GF-D8 (cell line): Measurements from ENCODE around the gene PRRG2.

Experiments
- DNase-seq: peaks from one replicate; lab custom pipeline; 2025; lab: John Stamatoyannopoulos, UW

The PRRG2 gene

DNA sequence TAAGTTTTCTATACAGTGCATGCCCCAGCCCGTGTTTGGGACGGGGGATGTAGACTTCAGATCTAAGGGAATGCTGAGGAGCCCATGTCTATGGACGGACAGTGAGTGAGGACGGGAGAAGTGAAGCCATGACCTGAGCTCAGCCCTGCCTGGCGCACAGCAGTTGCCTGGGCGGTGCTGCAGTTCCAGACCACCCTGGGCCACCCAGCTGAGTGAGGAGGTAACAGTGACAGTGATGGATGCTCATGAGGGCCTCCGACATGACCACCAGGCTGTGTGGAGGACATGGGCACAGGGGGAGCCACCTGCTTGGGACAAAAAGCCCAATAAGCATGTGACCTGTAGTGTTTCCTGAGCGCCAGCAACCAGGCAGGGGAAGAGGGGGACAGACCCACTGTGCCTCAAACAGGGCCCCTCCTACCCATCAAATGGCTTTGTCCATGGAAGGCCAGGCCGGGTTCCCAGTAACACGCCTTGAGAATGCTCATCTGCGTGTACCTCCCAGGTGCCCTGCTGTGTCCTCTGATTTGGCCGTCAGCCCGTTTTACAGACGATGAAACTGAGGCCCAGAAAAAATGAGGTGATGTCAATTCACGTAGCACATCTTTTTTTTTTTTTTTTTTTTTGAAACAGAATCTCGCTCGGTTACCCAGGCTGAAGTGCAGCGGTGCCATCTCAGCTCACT, 23.3 kb upstream of the PRRG2 start:
- DNase-seq, result no peak

DNA sequence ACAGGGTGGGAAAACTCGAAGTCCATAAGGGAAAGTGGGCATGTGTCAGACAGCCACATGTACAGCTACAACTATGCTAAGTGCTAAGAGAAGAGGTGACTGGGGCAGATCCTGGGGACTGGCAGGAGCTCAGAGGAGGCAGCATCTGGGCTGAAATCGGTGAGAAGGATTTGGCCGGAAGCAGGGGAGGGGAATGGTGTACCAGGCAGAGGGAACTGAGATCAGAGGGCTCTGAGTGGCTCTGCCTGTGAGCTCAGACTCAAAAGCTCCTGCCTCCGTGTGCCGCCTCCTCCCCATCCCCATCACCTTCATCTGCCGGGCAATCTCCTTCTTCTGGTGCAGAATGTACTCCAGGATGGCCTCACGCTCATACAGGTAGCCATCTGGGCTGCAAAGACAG, 22.5 kb upstream of the PRRG2 start:
- no peak for DNase-seq

DNA sequence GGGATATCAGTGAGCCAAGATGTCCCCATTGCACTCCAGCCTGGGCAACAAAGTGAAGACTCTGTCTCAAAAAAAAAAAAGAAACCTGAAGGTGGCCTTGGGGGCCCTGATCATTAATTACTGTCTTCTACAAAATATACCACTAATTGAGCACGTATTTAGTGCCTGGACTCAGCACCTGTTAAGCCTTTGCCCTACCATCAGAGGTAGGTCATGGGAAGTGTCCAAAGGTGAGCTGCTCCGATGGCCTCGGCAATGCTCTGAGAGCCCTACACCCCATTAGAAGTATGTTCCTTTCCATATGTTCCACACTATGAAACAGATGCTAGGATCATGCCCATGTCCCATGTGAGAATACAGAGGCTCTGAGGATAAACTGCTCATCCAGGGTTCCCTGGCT, 21.7 kb upstream of the PRRG2 start:
- DNase-seq, result no peak

DNA sequence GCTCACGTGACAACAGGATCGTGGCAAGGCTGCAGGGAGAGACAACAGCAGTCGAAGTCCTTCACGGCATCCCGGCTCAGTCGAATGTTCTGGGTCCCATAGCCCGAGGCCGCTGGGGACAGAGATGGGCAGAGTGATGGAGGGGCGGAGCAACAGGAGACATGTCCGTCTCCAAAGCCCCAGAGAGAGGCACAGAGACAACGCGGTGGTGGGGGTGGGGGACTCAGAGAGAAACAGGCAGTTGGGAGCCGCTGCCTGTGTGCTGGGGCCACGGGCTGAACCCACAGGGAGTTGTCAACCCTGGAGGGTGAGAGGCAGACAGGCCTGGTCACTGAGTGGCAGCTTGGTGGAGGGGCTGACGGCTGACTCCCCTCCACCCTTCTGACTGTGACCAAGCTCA, 21.2 kb upstream of the PRRG2 start:
- DNase-seq, result no peak

DNA sequence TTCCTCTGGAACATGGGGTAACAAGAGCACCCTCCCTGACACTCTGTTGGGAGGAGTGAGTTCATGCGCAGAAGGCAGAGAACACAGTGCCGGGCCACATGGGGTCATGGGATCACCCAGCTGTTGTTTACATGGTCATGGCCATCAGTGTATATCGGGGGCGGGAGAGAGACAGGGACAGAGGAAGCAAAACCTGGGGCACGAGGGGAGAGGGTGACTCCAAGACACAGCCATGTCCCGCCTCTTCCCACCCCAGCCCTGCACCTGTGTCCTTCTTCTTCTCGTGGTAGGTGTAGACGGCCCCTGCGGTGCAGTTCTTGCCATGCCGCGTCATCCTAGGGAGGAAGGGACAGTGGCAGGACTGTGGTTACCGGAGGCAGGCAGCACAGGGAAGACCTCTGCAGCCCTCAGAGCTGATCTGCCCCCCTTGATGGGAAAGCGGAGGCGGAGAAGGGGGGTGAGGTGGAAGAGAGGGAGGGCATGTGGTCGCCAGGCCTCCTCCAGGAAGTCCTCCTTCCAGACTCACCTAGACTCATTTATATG, 20.7 kb upstream of the PRRG2 start:
- DNase-seq, result no peak

DNA sequence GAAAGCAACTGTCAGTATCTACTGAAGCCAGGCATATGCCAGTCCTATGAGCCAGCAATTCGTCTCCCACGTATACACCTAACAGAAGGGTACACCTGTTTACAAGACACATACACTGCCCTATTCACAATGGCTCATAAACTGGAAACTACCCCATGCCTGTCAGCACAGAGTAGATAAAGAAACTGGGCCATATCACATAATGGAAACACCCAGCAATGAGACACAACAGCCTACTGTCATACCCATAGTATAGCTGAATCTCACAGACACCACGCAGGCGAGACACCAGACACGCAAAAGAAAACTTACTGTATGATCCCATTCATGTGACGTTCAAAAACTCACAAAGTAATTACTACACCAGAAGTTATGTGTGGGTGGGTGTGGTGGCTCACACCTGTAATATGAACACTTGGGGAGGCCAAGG, 16.5 kb upstream of the PRRG2 start:
- DNase-seq, result no peak

DNA sequence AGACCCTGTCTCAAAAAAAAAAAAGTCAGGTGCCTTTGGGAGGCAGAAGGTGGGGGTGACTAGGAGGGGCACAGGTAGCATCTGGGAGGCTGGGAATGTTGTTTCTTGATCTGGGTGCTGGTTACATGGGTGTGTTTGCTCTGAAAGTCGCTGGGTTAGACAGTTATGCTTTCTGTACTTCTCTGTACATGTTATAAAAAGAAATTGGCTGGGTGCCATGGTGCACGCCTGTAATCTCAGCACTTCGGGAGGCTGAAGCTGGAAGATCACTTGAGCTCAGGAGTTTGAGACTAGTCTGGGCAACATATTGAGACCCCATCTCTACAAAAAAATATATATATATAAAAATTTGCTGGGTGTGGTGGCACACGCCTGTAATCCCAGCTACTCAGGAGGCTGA, 15.9 kb upstream of the PRRG2 start:
- DNase-seq, result no peak

DNA sequence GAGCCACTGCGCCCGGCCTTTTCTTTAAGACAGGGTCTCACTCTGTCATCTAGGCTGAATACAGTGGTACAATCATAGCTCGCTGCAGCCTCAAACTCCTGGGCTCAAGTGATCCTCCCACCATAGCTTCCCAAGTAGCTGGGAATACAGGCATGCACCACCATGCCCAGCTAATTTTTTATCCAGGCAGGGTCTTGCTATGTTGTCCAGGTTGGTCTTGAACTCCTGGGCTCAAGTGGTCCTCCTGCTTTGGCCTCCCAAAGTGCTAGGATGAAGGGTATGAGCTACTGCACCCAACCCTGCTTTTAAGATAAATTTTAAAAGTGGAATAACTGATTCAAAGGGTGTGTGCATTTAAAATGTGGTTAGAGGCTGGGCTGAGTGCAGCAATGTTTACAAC, 14.8 kb upstream of the PRRG2 start:
- DNase-seq, result no peak

DNA sequence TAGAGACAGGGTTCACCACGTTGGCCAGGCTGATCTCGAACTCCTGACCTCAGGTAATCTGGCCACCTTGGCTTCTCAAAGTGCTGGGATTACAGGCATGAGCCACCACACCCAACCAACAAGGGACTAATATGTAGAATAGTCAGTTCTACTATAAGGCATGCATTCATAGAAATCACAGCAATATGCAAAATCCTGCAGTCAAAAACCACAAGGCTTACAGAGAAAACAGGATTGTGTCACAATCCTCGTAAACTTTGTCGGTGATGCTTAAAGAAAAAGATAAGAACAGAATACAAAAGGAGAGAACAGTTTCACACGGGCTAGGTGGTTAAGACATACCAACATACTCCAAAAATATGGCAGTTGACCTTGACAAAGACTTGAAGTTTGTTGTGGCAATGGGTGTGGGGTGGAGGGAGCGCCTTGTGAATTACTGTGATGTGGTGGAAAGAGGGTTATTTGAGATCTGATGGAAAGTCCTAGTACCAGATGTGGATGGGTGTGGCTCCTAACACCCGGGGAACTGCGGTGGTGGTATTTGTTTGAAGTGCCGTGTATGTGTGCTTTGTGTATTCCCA, 13.2 kb upstream of the PRRG2 start:
- peak; percentile 40 for DNase-seq

DNA sequence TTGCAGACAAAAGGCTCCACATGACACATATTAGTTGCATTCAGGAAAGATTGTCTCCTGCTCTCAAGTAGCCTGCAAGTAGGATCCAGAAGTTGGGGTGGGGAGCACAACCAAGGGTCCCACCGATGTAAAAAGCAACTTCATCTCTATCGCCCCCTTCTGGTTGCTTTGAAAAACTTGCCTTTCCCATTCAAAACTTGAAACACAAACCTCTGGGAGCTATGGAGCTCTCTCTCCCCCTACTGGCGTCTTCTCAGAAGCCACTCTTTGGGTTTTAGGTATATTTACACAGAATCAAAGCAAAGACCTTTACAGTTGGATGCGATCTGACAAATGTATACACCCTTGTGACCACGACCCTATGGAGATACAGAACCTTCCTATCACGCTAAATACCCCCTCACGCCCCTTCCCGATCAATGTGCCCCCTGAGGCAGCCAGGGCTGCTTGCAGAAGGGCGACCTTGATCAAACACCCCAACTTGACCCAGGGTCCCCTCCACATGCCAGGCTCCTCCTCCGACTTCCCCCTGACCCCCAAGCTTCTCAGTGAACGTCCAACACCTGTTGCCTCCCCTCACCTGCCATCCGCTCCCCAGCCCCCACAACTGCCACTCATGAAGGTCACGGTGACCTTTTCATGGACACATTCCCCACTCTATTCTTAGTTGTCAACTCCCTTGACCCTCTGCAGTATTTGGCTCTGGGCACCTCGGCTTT, 10.8 kb upstream of the PRRG2 start:
- peak; percentile 56 for DNase-seq

DNA sequence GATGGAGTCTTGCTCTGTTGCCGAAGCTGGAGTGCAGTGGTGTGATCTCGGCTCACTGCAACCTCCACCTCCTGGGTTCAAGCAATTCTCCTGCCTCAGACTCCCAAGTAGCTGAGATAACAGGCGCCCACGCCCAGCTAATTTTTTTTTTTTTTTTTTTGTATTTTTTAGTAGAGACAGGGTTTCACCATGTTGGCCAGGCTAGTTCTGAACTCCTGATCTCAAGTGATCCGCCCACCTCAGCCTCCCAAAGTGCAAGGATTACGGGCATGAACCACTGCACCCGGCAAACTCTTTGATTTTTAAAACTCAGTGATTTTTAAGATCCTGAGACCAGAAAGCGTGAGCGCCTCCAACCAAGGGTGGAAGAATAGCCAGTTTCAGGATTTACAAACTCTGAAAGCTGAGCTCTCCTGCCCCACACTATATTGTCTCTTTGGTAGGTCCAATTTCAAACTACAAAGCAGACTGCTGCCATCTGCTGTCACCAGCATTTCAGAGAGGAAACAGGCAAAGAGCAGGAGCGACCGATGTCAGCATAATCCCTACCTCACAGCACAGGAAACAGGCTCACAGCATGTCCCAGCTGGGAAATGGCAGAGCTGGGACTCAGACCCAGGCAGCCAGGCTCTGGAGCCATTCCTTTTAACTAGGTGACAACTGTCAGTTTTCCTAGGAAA, 10.0 kb upstream of the PRRG2 start:
- peak; percentile 2 for DNase-seq

DNA sequence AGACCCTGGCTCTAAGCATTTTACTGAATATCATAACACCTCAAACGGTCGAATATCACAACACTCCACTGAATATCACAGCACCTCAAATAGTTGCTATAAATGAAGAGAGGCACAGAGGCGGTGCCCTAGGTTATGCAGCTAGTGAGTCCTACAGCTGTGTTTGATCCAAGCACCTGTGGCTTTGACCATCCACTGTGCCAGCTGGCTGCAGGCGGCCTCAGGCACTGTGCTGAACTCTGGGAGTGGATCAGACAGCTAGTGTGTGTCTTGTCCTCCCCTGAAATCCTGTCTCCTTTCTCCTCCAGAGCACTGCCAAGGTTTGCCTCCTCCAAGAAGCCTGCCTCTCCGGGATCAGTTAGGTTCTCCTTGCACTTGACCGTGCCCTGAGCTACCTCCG, 8.1 kb upstream of the PRRG2 start:
- no peak for DNase-seq

DNA sequence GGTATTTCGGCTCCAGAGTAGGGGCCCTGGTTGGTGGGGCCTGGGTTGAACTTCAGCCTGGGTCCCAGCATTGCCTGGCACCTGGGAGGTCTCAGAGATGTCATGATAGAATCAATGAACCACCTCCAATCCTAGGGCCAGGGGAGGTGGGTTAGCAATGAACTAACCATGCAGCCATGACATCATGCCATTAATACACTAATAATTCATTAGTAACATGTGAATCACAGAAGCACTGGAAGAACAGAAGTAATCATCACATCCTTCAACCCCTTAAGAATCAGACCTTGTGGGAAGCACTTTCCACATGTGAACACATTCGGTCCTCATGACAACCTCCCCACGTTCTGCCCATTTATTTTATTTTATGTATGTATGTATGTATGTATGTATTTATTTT, 7.7 kb upstream of the PRRG2 start:
- DNase-seq, result no peak

DNA sequence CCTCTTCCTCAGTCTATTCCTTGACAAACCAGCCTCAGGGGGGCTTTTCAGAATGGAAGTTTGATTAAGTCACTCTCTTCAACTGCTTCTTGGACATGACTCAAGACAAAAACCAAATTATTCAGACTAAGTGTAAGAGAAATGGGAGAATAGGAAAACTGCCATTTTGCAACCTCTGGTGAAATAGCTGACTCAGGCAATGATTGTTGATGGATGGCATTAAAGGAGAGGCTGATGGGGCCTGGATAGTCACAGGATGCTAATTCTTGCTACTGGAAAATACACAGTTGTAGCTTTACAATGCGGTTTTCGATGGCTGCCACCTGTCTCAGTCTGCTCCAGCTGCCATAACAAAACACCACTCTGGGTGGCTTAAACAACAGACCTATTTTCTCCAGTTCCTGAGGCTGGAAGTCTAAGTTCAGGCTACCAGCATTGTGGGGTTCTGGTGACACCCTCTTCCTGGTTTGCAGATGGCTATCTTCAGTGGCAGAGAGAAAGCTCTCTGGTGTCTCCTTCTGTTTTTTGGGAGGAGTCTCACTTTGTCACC, 6.8 kb upstream of the PRRG2 start:
- DNase-seq, result no peak

DNA sequence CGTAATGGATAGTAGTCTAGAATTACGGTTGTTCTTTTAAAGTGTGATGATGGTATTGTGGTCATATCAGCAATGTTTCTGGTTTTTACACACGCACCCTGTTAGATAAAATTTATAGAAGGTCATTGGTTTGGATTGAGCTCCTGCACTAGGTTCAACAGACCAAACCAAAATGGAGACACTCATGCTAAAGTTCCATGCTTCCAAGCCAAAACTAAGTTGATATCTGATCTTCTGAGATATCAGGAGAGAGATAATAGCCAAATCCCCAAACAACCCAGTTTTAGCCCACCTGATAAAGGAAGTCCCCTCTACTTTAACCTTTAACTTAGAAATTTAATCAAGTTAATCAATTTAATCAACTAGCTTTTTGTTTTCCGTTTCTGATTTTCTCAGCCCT, 1.9 kb upstream of the PRRG2 start:
- no peak for DNase-seq

DNA sequence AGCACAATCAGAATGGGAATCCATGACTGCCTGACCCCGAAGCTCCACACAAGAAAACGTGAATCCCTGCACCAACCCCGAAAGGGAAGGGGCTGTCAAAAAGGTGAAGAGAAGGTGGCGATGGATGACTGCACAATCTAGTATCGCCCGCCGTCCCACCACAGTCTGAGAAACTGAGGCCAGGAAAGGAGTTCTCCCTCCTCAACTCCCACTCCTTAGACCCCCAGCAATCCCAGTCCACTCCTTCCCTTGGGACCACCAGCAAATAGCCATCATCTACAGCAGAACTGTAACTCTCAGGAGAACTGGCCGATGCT, 1.2 kb upstream of the PRRG2 start:
- no peak for DNase-seq

DNA sequence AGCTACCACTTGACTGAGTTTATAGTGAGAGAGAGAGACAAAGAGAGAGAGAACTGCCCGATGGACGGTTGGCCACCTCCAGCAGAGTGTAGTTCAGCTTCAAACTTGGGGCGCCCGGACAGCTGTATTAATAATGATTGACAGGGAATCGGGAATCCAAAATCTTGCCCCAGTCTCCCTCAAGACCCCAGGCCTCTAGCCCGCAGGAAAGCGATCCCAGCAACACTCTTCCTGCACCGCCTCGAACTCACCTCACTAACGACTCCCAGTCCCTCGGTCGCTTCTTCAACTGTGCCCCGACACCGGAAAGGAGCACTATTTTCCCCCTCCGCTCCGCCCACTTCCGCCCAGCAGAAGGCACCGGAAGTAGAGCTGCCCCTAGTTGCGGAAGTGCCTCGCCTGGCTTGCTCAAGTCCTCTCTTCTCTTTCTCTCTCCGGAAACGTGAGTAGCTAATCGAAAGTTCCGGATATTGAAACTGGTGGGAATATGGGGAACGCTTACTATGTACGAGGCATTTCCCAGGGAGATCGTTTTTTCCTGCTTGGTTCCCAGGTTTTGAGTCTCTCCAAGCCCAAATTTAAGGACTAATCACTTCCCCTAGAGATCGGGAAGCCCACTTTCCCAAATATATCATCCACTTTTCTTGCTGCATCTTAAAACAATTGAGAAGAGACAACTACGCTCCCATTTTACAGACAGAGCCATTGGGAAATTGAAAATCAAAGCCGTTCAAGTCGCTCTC, 681 bp upstream of the PRRG2 start, which contains the start of gene NOSIP:
TSS of gene NOSIP (minus strand) at position 293 of the 743 bp plus-strand sequence. CDS start 19,865 bp downstream, outside the sequence.
- DNase-seq, result peak; percentile 85

DNA sequence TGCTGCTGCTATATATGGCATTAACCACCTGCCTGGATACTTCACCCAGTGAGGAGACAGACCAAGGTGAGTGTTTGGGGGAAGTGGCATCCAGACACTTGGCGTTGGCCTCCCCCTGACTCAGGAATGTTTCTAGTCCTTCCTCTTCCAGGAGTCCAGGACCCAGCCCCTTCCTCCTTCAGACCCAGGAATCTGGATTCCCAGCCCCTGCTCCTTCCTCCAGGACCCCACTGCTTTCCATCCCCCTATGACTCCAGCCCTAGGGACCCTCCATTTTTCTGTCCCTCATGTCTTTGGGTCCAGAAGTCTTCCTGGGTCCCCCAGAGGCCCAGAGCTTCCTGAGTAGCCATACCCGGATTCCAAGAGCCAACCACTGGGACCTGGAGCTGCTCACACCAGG, 2.1 kb downstream of the PRRG2 start:
- no peak for DNase-seq

DNA sequence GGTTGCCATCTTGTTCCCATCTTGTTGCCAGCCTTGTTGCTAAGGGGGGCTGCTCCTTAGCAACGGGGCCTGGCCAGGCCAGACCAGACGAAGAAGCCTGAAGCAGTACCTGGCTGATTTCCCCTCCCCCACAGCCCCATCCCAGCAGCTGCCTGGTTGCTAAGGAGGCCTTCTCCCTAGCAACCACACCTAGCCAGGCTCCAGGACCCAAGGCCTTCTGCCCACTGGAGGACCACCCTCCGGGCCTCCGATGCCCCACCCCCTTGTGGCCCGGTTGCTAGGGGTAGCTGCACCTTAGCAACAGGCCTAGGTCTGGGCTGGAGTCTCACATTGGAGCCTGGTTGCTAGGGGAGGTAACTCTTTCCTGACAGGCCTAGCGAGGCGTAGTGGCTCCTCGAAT, 3.9 kb downstream of the PRRG2 start:
- no peak for DNase-seq

DNA sequence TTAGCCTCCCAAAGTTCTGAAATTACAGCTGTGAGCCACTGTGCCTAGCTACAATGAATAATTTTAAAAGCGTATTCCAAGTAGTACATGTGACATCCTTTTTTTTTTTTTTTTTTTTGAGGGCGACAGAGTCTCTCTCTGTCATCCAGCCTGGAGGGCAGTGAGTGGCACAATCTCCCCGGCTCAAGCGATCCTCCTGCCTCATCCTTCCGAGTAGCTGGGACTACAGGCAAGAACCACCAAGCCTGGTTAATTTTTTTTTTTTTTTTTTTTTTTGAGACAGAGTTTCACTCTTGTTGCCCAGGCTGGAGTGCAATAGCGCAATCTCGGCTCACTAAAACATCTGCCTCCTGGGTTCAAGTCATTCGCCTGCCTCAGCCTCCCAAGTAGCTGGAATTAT, 6.1 kb downstream of the PRRG2 start:
- DNase-seq, result no peak

DNA sequence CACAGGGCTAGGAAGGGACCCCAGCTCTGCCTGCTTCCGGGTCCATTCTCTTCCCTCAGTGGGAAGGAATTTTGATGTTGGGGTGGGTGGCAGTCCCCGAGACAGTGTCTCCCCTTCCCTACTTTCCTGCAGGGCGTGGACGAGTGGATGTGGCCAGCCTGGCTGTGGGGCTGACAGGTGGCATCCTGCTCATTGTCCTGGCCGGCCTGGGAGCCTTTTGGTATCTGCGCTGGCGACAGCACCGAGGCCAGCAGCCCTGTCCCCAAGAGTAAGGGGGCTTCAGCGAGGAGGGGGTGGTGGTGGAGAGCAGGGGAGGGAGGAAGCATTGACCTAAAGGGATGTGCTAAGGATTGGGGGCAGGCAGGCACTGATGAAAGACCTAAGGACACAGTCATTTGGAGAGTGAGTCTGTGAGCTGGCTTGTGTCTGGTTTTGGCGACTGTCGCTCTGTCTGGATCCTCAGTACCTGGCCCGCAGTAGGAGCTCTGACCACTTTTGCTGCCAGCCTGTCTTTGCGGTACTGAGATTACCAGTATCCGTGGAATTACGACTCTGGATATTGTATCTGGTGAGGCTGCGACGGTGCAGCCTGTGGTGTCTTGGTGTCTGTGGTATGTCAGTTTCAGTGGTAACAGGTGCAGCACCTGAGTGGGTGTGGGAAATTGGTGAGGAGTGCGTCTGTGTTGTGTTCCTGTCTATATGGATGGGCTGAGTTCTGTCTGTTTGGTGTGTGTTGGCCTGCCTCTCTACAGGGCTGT, 7.4 kb downstream of the PRRG2 start:
- DNase-seq, result no peak
